HG02970 (cell line): ENCODE data around the gene UBA1.
"Not testable (repeated sequence)": the region's sequence is repeated elsewhere in the genome, so short reads cannot be mapped to it uniquely, and the experiment has no call there.

ENCODE experiments used
- ATAC-seq: cut with Tn5 transposase; IDR thresholded peaks from one replicate; pipeline ENCODE4 v1.9.1; 2021; ENCODE audit warnings: mild to moderate bottlenecking, moderate library complexity, moderate number of reproducible peaks; ENCODE audit not compliant: unreplicated experiment, low FRiP score

Gene UBA1

DNA sequence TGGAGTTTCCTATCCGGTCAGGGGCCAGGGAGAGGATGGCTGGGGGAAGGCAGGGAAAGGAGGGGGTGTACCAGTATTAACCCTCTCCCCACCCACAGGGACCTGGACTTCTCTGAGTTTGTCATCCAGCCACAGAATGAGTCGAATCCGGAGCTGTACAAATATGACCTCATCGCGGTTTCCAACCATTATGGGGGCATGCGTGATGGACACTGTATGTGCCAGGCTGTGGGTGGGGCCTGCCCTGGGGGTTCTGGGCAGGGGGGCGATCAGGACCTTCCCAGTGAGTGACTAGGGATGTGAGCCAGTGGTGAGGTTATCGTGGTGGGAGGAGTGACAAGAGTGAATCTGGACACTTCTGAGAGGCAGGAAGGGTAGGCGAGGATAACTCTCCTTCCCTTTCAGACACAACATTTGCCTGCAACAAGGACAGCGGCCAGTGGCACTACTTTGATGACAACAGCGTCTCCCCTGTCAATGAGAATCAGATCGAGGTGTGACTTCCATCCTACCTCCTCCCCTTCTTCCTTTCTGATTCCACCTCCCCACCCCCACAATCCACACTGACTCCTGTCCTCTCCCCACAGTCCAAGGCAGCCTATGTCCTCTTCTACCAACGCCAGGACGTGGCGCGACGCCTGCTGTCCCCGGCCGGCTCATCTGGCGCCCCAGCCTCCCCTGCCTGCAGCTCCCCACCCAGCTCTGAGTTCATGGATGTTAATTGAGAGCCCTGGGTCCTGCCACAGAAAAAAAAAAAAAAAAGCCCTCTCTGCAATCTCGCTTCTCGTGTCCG is 53.8 kb downstream of the UBA1 start:
- no peak for ATAC-seq

GRCh38 chrX:47247999-47248320 is 54.3 kb downstream of the UBA1 start:
- no peak for ATAC-seq

GRCh38 chrX:47248576-47248975 is 54.9 kb downstream of the UBA1 start:
- ATAC-seq = no peak

DNA sequence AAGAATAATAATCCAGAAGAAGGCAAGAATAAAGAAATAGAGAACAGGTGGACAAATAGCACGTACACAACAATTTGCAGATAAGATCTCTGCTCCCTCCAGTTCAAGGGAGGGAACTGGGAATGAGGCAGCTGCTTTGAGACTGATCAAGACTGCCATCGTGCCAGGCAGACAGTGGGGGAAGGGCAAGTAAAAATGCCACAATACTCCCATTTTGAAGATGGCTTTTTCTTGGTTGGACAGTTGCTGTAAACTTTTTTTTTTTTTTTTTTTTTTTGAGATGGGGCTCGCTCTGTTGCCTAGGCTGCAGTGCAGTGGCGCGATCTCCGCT is 56.4 kb downstream of the UBA1 start:
- no peak for ATAC-seq

DNA sequence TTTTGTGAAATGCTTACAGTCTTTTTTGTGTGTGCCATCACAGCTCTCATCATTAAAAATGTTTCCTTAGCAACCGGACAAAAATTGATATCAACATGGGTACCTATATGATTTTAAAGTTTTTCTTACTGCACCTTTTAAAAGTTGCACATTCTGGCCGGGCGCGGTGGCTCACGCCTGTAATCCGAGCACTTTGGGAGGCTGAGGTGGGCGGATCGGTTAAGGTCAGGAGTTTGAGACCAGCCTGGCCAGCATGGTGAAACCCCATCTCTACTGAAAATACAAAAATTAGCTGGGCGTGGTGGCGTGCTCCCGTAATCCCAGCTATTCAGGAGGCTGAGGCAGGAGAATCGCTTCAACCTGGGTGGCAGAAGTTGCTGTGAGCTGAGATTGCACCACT is 64.0 kb downstream of the UBA1 start:
- not testable (repeated sequence) for ATAC-seq
